Measurements from ENCODE around the gene BDNF. TPM values are rescaled to one million over a fixed set of nuclear protein-coding genes. Genes with fewer than 3 reads are reported as not detected.

Gene BDNF
- total and polyA plus RNA-seq, 2 of the 8 experiments (the other 6 are each of a cell fraction or from before 2014, with no cell fraction given) = 2.4 to 5.4 TPM

DNA sequence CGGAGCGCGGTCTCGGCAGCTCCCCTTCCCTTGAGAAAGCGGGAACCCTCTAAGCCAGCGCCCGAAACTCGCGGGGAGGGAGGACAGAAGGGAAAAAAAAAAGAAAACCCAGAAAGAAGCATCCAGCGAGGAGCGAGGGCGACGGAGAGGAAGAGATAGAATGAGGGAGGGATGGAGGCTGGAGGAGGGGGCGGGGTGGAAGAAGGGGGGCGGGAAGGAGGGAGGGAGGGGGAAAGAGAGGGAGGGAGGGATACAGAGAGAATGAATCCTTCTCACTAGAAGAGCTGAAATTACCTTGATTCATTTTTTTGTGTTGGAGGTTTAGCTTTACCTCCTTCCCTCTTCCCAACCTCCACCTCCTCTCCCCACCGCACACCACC is 19.3 kb upstream of the BDNF start (continued):
- TF ChIP-seq YY1 (IDR thresholded peaks at IDR 0.05; ENCODE audit: low read depth, low read length) = no peak
- no peak for TF ChIP-seq RFX5 (IDR thresholded peaks at IDR 0.05; ENCODE audit: borderline replicate concordance, low read depth, low read length)
- TF ChIP-seq GABPA (IDR thresholded peaks at IDR 0.05; ENCODE audit: borderline replicate concordance, insufficient read depth, low read length) = no peak
